Neural cell (in vitro differentiated cells): ENCODE results near the gene BMP10.

ENCODE experiments used
- EP300 ChIP-seq: fragments of 450-650 bp; conservative IDR thresholded peaks from 2 replicates; pipeline ENCODE4 v1.6.1; 2014; ENCODE audit warnings: antibody characterized with exemption, mild to moderate bottlenecking, moderate library complexity; ENCODE audit not compliant: poor library complexity, severe bottlenecking
- EZH2 ChIP-seq: fragments of 200-600, 300-800 bp; shearing (Covaris generic), sonication (generic); IDR thresholded peaks from 2 replicates; pipeline ENCODE4 v1.6.1; 2014; ENCODE audit warnings: antibody characterized with exemption, low read length, borderline replicate concordance, mild to moderate bottlenecking; ENCODE audit not compliant: insufficient read depth, poor library complexity, severe bottlenecking
- MXI1 ChIP-seq: fragments of 450-650 bp; conservative IDR thresholded peaks from 2 replicates; pipeline ENCODE4 v1.6.1; 2014; ENCODE audit warnings: antibody characterized with exemption, mild to moderate bottlenecking; ENCODE audit not compliant: poor library complexity, severe bottlenecking
- POLR2AphosphoS5 ChIP-seq: IDR thresholded peaks from 2 replicates; pipeline ENCODE4 v1.6.1; 2012
- RAD21 ChIP-seq: fragments of 450-650 bp; conservative IDR thresholded peaks from 2 replicates; pipeline ENCODE4 v1.6.1; 2014; ENCODE audit warnings: antibody characterized with exemption, mild to moderate bottlenecking, moderate library complexity
- TAF1 ChIP-seq: IDR thresholded peaks from 2 replicates; pipeline ENCODE4 v1.6.1; 2012; ENCODE audit warnings: low read depth
- TF ChIP-seq, protein P1 (sequence below): fragments of 450-650 bp; IDR thresholded peaks from 2 replicates; pipeline ENCODE4 v1.5.1; 2014; ENCODE audit warnings: antibody characterized with exemption, mild to moderate bottlenecking, moderate library complexity; ENCODE audit not compliant: poor library complexity, severe bottlenecking
- TF ChIP-seq, protein P2 (sequence below): IDR thresholded peaks from 2 replicates; pipeline ENCODE4 v1.6.1; 2012; ENCODE audit warnings: borderline replicate concordance

DNA sequence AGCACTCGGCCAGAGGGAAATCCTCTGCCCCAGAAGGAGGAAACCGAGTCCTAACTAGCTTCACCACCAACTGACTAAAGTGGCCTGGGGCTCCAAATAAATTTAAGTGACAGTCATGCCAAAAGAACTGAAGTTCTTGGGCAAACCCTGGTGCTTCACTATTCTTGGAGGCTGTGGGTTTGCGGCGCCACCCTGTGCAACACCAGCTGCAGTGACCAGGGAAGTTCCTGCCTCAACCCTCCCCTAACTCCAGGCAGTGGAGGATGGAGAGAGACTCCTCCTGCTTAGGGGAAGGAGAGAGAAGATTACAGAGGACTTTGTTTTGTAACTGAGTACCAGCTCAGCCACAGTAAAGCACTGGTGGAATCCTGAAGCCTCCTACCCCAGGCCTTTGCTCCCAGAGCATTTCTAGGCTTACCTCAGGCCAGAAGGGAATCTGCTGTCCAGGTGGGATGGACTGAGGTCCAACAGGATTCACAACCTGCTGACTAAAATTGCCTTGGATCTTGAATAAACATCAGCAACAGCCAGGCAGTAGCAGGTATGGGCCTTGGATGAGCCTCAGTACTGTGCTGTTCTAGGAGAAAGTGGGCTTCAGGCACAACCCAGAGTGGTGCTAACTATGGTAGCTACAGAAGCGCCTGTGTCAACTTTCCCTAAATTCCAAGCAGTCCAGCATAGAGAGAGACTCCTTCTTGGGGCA is 29.4 kb upstream of the BMP10 start:
- TF ChIP-seq, protein P1, sequence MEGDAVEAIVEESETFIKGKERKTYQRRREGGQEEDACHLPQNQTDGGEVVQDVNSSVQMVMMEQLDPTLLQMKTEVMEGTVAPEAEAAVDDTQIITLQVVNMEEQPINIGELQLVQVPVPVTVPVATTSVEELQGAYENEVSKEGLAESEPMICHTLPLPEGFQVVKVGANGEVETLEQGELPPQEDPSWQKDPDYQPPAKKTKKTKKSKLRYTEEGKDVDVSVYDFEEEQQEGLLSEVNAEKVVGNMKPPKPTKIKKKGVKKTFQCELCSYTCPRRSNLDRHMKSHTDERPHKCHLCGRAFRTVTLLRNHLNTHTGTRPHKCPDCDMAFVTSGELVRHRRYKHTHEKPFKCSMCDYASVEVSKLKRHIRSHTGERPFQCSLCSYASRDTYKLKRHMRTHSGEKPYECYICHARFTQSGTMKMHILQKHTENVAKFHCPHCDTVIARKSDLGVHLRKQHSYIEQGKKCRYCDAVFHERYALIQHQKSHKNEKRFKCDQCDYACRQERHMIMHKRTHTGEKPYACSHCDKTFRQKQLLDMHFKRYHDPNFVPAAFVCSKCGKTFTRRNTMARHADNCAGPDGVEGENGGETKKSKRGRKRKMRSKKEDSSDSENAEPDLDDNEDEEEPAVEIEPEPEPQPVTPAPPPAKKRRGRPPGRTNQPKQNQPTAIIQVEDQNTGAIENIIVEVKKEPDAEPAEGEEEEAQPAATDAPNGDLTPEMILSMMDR: no peak
- TF ChIP-seq POLR2AphosphoS5 (no peak), TAF1 (no peak), EP300 (no peak), EZH2 (no peak), RAD21 (no peak), MXI1 (no peak)
- TF ChIP-seq, protein P2, sequence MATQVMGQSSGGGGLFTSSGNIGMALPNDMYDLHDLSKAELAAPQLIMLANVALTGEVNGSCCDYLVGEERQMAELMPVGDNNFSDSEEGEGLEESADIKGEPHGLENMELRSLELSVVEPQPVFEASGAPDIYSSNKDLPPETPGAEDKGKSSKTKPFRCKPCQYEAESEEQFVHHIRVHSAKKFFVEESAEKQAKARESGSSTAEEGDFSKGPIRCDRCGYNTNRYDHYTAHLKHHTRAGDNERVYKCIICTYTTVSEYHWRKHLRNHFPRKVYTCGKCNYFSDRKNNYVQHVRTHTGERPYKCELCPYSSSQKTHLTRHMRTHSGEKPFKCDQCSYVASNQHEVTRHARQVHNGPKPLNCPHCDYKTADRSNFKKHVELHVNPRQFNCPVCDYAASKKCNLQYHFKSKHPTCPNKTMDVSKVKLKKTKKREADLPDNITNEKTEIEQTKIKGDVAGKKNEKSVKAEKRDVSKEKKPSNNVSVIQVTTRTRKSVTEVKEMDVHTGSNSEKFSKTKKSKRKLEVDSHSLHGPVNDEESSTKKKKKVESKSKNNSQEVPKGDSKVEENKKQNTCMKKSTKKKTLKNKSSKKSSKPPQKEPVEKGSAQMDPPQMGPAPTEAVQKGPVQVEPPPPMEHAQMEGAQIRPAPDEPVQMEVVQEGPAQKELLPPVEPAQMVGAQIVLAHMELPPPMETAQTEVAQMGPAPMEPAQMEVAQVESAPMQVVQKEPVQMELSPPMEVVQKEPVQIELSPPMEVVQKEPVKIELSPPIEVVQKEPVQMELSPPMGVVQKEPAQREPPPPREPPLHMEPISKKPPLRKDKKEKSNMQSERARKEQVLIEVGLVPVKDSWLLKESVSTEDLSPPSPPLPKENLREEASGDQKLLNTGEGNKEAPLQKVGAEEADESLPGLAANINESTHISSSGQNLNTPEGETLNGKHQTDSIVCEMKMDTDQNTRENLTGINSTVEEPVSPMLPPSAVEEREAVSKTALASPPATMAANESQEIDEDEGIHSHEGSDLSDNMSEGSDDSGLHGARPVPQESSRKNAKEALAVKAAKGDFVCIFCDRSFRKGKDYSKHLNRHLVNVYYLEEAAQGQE: no peak
